ENCODE results near the gene BTNL9.

The BTNL9 gene

DNA sequence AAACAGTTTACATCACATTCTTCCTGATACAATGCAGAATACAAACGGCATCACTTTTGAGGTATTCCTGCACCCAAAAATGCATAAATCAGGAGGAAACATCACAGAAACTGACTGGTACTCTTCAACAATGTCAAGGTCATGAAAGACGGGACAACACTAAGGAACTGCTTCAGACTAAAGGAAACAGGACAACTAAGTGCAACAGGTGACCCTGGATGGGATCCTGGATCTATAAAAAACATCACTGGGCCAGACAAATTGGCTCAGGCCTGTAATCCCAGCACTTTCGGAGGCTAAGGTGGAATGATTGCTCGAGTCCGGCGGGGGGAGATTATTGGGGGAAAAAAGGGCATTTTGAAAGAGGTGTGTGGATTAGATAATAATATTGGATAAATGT lies 22.6 kb downstream of the BTNL9 start:
- no peak overlapping the region for H3K27ac ChIP-seq (ENCODE audit: low read depth, low read length)

DNA sequence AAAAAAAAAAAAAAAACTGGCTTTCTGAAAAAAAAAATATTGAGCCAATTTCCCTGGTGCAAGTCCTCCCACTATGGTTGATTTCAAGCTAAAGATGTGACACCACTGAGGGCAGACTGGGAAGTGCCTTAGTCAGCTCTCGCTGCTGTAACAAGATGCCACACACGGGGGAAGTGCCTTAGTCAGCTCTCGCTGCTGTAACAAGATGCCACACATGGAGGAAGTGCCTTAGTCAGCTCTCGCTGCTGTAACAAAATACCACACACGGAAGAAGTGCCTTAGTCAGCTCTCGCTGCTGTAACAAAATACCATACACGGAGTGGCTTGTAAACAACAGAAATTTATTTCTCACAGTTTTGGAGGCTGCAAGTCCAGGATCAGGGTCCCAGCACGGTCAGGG lies 23.4 kb downstream of the BTNL9 start:
- no peaks in the 10 kb centered on the region for H3K27me3 ChIP-seq (ENCODE audit: low read length)

More for the DNA sequence above, 22.6 kb downstream of the BTNL9 start:
- Histone ChIP-seq H3K9me3 (ENCODE audit: insufficient read depth, low read length) (0 out of 2 replicates have a peak, but pooled peaks cover 4% of the 10 kb centered on the region), H2AFZ (ENCODE audit: low read depth, low read length, severe bottlenecking) (no peak overlapping the region), H3F3A (ENCODE audit: insufficient read depth) (no peaks in the 10 kb centered on the region), H3K27me3 (ENCODE audit: low read length) (no peaks in the 10 kb centered on the region), H3K36me3 (ENCODE audit: low read length) (no peaks in the 10 kb centered on the region), H3K4me2 (ENCODE audit: low read depth, low read length, poor library complexity, severe bottlenecking) (no peak overlapping the region), H3K4me3 (ENCODE audit: insufficient read depth, low read length, poor library complexity, severe bottlenecking) (no peak overlapping the region), H3K9ac (ENCODE audit: low read length) (no peak overlapping the region), H3K79me2 (ENCODE audit: insufficient read depth, low read length) (no peaks in the 10 kb centered on the region), H3K9me2 (replicated peaks; ENCODE audit: insufficient read depth, low read length) (no peaks in the 10 kb centered on the region), H4K20me1 (ENCODE audit: low read depth, low read length) (no peaks in the 10 kb centered on the region)
- no peak for TF ChIP-seq EZH2phosphoT487 (conservative IDR thresholded peaks at IDR 0.05; ENCODE audit: low read length)
- TF ChIP-seq, protein P1, sequence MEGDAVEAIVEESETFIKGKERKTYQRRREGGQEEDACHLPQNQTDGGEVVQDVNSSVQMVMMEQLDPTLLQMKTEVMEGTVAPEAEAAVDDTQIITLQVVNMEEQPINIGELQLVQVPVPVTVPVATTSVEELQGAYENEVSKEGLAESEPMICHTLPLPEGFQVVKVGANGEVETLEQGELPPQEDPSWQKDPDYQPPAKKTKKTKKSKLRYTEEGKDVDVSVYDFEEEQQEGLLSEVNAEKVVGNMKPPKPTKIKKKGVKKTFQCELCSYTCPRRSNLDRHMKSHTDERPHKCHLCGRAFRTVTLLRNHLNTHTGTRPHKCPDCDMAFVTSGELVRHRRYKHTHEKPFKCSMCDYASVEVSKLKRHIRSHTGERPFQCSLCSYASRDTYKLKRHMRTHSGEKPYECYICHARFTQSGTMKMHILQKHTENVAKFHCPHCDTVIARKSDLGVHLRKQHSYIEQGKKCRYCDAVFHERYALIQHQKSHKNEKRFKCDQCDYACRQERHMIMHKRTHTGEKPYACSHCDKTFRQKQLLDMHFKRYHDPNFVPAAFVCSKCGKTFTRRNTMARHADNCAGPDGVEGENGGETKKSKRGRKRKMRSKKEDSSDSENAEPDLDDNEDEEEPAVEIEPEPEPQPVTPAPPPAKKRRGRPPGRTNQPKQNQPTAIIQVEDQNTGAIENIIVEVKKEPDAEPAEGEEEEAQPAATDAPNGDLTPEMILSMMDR (IDR thresholded peaks at IDR 0.05; ENCODE audit: insufficient read depth, low read length, poor library complexity, severe bottlenecking): no peak

DNA sequence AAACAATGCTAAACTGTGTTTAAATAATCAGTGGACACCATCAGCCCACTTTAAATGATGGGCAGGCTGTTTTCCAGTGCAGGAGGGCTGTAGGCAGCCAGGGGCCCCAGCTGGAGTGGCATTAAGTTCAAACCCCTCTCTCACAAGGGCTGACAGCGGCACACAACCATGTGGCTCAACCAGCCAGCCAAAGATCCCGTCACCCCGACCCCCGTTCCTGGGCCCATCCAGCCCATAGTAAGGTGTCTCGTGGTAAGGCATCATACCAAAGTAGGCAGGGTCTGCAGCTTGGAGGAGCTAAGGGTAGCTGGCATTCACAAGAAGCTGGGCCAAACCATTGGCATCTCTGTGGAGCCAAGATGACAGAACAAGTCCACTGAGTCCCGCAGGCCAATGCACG lies 24.9 kb downstream of the BTNL9 start:
- Histone ChIP-seq H3K4me2 (ENCODE audit: low read depth, low read length, poor library complexity, severe bottlenecking) (no peak overlapping the region), H3K79me2 (ENCODE audit: insufficient read depth, low read length) (no peaks in the 10 kb centered on the region), H3F3A (ENCODE audit: insufficient read depth) (no peaks in the 10 kb centered on the region)

More for the DNA sequence above, 23.4 kb downstream of the BTNL9 start:
- Histone ChIP-seq H3K9me2 (replicated peaks; ENCODE audit: insufficient read depth, low read length) (no peaks in the 10 kb centered on the region), H3K9ac (ENCODE audit: low read length) (no peak overlapping the region), H3K79me2 (ENCODE audit: insufficient read depth, low read length) (no peaks in the 10 kb centered on the region), H3K27ac (ENCODE audit: low read depth, low read length) (no peak overlapping the region), H3K9me3 (ENCODE audit: insufficient read depth, low read length) (0 out of 2 replicates have a peak, but pooled peaks cover 4% of the 10 kb centered on the region), H3K4me3 (ENCODE audit: insufficient read depth, low read length, poor library complexity, severe bottlenecking) (no peak overlapping the region), H3K36me3 (ENCODE audit: low read length) (no peaks in the 10 kb centered on the region), H3K4me2 (ENCODE audit: low read depth, low read length, poor library complexity, severe bottlenecking) (no peak overlapping the region), H4K20me1 (ENCODE audit: low read depth, low read length) (no peaks in the 10 kb centered on the region), H3F3A (ENCODE audit: insufficient read depth) (no peaks in the 10 kb centered on the region), H2AFZ (ENCODE audit: low read depth, low read length, severe bottlenecking) (no peak overlapping the region)
- TF ChIP-seq, protein P1 (IDR thresholded peaks at IDR 0.05; ENCODE audit: insufficient read depth, low read length, poor library complexity, severe bottlenecking): no peak
- TF ChIP-seq EZH2phosphoT487 (conservative IDR thresholded peaks at IDR 0.05; ENCODE audit: low read length): no peak

More for the DNA sequence above, 24.9 kb downstream of the BTNL9 start:
- Histone ChIP-seq H3K9me3 (ENCODE audit: insufficient read depth, low read length) (0 out of 2 replicates have a peak, but pooled peaks cover 4% of the 10 kb centered on the region), H3K9me2 (replicated peaks; ENCODE audit: insufficient read depth, low read length) (no peaks in the 10 kb centered on the region), H3K4me3 (ENCODE audit: insufficient read depth, low read length, poor library complexity, severe bottlenecking) (no peak overlapping the region), H3K9ac (ENCODE audit: low read length) (no peak overlapping the region), H2AFZ (ENCODE audit: low read depth, low read length, severe bottlenecking) (no peak overlapping the region), H3K27ac (ENCODE audit: low read depth, low read length) (no peak overlapping the region), H3K36me3 (ENCODE audit: low read length) (no peaks in the 10 kb centered on the region), H4K20me1 (ENCODE audit: low read depth, low read length) (no peaks in the 10 kb centered on the region), H3K27me3 (ENCODE audit: low read length) (no peaks in the 10 kb centered on the region)
- TF ChIP-seq EZH2phosphoT487 (conservative IDR thresholded peaks at IDR 0.05; ENCODE audit: low read length): no peak
- TF ChIP-seq, protein P1 (IDR thresholded peaks at IDR 0.05; ENCODE audit: insufficient read depth, low read length, poor library complexity, severe bottlenecking): no peak
